Nephron progenitor cell (in vitro differentiated cells): ENCODE data around the gene SNU13.
"Not testable (repeated sequence)": the region's sequence is repeated elsewhere in the genome, so short reads cannot be mapped to it uniquely, and the experiment has no call there.

Source experiments
- DNase-seq: peaks from one replicate; pipeline ENCODE4 v3.0.0; 2021
- H3K27ac Mint-ChIP-seq: 2 replicates; pipeline ENCODE4 v1.8.0; 2021; ENCODE audit warnings: mild to moderate bottlenecking, moderate library complexity, mixed read lengths
- H3K27me3 Mint-ChIP-seq: 2 replicates; pipeline ENCODE4 v1.8.0; 2021; ENCODE audit warnings: mild to moderate bottlenecking, low read depth, mixed read lengths; ENCODE audit not compliant: poor library complexity
- H3K36me3 Mint-ChIP-seq: 2 replicates; pipeline ENCODE4 v1.8.0; 2021; ENCODE audit warnings: low read depth, mixed read lengths
- H3K4me1 Mint-ChIP-seq: 2 replicates; pipeline ENCODE4 v1.8.0; 2021; ENCODE audit warnings: mixed read lengths
- H3K4me3 Mint-ChIP-seq: 2 replicates; pipeline ENCODE4 v1.8.0; 2021; ENCODE audit warnings: mild to moderate bottlenecking, moderate library complexity, mixed read lengths
- H3K9me3 Mint-ChIP-seq: 2 replicates; pipeline ENCODE4 v1.8.0; 2021; ENCODE audit warnings: mild to moderate bottlenecking, moderate library complexity, mixed read lengths
- TF ChIP-seq, protein P1 (sequence below): fragments of 200-600 bp; sonication (generic); IDR thresholded peaks from 2 replicates; pipeline ENCODE4 v1.5.0; 2021; ENCODE audit warnings: antibody characterized with exemption

SNU13 gene

DNA sequence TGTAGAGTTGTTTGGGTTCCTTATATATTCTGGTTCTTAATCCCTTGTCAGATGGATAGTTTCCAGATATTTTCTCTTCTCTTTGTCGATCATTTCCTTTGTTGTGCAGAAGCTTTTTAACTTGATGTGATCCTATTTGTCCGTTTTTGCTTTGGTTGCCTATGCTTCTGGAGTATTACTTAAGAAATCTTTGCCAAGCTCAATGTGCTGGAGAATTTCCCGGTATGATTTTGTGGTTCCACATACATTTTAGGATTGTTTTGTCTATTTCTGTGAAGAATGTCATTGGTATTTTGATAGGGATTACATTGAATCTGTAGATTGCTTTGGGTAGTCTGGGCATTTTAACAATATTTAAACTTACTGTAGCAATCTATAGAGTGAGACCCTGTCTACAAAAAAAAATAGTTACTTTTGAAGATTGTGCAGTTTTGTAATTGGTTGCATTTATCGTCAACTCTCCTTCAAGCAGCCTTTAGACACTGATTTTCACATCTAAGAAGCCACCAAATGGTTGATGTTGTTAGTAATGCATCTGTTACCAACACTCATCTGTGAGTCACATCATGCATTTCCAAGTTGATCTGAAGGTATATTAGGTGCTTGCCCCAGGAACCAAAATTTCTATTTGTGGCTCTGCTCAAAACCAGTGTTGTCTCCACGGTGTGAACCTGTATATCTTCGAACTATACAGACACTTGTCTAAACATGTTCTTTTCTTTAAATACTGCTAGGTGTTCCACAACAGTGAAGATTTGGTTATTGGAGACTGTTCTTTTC, 46.1 kb downstream of the SNU13 start:
- TF ChIP-seq, protein P1, sequence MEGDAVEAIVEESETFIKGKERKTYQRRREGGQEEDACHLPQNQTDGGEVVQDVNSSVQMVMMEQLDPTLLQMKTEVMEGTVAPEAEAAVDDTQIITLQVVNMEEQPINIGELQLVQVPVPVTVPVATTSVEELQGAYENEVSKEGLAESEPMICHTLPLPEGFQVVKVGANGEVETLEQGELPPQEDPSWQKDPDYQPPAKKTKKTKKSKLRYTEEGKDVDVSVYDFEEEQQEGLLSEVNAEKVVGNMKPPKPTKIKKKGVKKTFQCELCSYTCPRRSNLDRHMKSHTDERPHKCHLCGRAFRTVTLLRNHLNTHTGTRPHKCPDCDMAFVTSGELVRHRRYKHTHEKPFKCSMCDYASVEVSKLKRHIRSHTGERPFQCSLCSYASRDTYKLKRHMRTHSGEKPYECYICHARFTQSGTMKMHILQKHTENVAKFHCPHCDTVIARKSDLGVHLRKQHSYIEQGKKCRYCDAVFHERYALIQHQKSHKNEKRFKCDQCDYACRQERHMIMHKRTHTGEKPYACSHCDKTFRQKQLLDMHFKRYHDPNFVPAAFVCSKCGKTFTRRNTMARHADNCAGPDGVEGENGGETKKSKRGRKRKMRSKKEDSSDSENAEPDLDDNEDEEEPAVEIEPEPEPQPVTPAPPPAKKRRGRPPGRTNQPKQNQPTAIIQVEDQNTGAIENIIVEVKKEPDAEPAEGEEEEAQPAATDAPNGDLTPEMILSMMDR = no peak
- H3K27me3 Mint-ChIP-seq = no peaks in the 10 kb centered on the region
- no peaks in the 10 kb centered on the region for H3K9me3 Mint-ChIP-seq
- no peak for DNase-seq
- H3K27ac Mint-ChIP-seq = no peak overlapping the region
- H3K4me1 Mint-ChIP-seq = no peaks in the 10 kb centered on the region
- peaks cover 77% of the 10 kb centered on the region for H3K36me3 Mint-ChIP-seq
- H3K4me3 Mint-ChIP-seq = no peak overlapping the region

GRCh38 chr22:41641854-41642253, 46.8 kb downstream of the SNU13 start:
- TF ChIP-seq, protein P1 = no peak
- no peaks in the 10 kb centered on the region for H3K27me3 Mint-ChIP-seq
- peaks cover 80% of the 10 kb centered on the region for H3K36me3 Mint-ChIP-seq
- H3K27ac Mint-ChIP-seq = no peak overlapping the region
- H3K9me3 Mint-ChIP-seq = no peaks in the 10 kb centered on the region
- no peak overlapping the region for H3K4me3 Mint-ChIP-seq
- DNase-seq = no peak
- no peaks in the 10 kb centered on the region for H3K4me1 Mint-ChIP-seq

DNA sequence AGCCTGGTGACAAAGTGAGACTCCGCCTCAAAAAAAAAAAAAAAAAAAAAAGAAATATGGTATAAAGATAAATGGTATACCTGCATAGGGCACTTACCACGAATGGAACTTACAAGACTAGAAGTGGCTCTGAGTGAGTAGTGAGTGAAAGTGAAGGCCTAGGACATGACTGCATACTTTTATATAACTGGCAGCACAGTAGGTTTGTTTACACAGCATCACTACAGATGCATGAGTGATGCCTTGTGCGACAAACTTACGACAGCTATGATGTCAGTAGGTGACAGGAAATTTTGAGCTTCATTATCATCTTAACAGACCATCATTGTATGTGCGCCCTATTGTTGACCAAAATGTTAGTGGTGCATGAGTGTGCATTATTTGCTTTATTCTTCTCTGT, 49.9 kb downstream of the SNU13 start:
- Mint-ChIP-seq H3K4me1 (no peaks in the 10 kb centered on the region), H3K27ac (no peak overlapping the region), H3K27me3 (no peaks in the 10 kb centered on the region), H3K4me3 (no peak overlapping the region), H3K36me3 (peaks cover 79% of the 10 kb centered on the region), H3K9me3 (no peaks in the 10 kb centered on the region)
- no peak for DNase-seq
- TF ChIP-seq, protein P1 = no peak

- peaks cover 4% of the 10 kb centered on the region for H3K9me3 Mint-ChIP-seq
- H3K27ac Mint-ChIP-seq = no peak overlapping the region
- TF ChIP-seq, protein P1 = no peak
- H3K4me3 Mint-ChIP-seq = no peak overlapping the region
- no peak for DNase-seq
- H3K27me3 Mint-ChIP-seq = no peaks in the 10 kb centered on the region
- no peaks in the 10 kb centered on the region for H3K4me1 Mint-ChIP-seq
- peaks cover 85% of the 10 kb centered on the region for H3K36me3 Mint-ChIP-seq
These were observed 50.5 kb downstream of the SNU13 start for GRCh38 chr22:41638124-41638523.

- H3K36me3 Mint-ChIP-seq = peaks cover 85% of the 10 kb centered on the region
- not testable (repeated sequence) for H3K4me3 Mint-ChIP-seq, H3K9me3 Mint-ChIP-seq, H3K27me3 Mint-ChIP-seq, DNase-seq, H3K27ac Mint-ChIP-seq, H3K4me1 Mint-ChIP-seq
These were observed 51.0 kb downstream of the SNU13 start for GRCh38 chr22:41637623-41638022.

- TF ChIP-seq, protein P1 = no peak
- Mint-ChIP-seq H3K27ac (no peak overlapping the region), H3K36me3 (peaks cover 84% of the 10 kb centered on the region), H3K9me3 (peaks cover 13% of the 10 kb centered on the region), H3K4me1 (no peaks in the 10 kb centered on the region), H3K27me3 (no peaks in the 10 kb centered on the region), H3K4me3 (no peak overlapping the region)
- DNase-seq = no peak
These were observed 52.2 kb downstream of the SNU13 start for GRCh38 chr22:41636467-41636866.

DNA sequence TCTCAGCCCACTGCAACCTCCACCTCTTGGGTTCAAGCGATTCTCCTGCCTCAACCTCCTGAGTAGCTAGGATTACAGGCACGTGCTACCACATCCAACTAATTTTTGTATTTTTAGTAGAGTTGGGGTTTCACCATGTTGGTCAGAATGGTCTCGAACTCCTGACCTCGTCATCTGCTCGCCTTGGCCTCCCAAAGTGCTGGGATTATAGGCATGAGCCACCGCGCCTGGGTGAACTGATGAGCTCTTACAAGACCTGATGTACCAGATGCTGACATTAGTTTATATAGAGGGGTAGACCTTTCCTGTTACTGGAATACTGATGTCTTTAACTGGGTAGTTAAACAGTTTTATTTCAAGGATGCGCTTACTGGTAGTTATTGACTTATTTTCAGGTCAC, 54.1 kb downstream of the SNU13 start:
- not testable (repeated sequence) for H3K27ac Mint-ChIP-seq, H3K4me3 Mint-ChIP-seq, H3K4me1 Mint-ChIP-seq, H3K27me3 Mint-ChIP-seq, DNase-seq
- Mint-ChIP-seq H3K36me3 (peaks cover 78% of the 10 kb centered on the region), H3K9me3 (peaks cover 24% of the 10 kb centered on the region)

- peaks cover 90% of the 10 kb centered on the region for H3K36me3 Mint-ChIP-seq
- H3K9me3 Mint-ChIP-seq = peaks cover 45% of the 10 kb centered on the region
- H3K4me3 Mint-ChIP-seq = not testable (repeated sequence)
These were observed 57.1 kb downstream of the SNU13 start for GRCh38 chr22:41631615-41632014.

DNA sequence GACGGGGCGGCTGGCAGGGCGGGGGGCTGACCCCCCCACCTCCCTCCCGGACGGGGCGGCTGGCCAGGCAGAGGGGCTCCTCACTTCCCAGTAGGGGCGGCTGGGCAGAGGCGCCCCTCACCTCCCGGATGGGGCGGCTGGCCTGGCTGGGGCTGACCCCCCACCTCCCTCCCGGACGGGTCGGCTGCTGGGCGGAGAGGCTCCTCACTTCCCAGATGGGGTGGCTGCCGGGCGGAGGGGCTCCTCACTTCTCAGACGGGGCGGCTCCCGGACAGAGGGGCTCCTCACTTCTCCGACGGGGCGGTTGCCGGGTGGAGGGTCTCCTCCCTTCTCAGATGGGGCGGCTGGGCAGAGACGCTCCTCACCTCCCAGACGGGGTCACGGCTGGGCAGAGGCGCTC, 57.6 kb downstream of the SNU13 start:
- not testable (repeated sequence) for H3K27ac Mint-ChIP-seq, H3K4me3 Mint-ChIP-seq, H3K4me1 Mint-ChIP-seq, DNase-seq, H3K27me3 Mint-ChIP-seq
- H3K9me3 Mint-ChIP-seq = peaks cover 45% of the 10 kb centered on the region
- H3K36me3 Mint-ChIP-seq = peaks cover 85% of the 10 kb centered on the region

More at GRCh38 chr22:41631615-41632014, 57.1 kb downstream of the SNU13 start:
- not testable (repeated sequence) for H3K27ac Mint-ChIP-seq, H3K27me3 Mint-ChIP-seq, H3K4me1 Mint-ChIP-seq, DNase-seq
